Loucy (cell line): Measurements from ENCODE around the gene OGFRL1.

Source experiments
- EZH2phosphoT487 ChIP-seq: fragments of 200-600 bp; IDR thresholded peaks from 2 replicates; pipeline ENCODE4 v1.6.1; 2018; ENCODE audit warnings: antibody characterized with exemption, mild to moderate bottlenecking, moderate library complexity, borderline replicate concordance
- TF ChIP-seq, protein P1 (sequence below): fragments of 200-600 bp; sonication (generic); conservative IDR thresholded peaks from 2 replicates; pipeline ENCODE4 v1.5.1; 2014; ENCODE audit warnings: mild to moderate bottlenecking, antibody characterized with exemption, low read length

GRCh38 chr6:71326611-71327010, 38.0 kb downstream of the OGFRL1 start:
- TF ChIP-seq, protein P1, sequence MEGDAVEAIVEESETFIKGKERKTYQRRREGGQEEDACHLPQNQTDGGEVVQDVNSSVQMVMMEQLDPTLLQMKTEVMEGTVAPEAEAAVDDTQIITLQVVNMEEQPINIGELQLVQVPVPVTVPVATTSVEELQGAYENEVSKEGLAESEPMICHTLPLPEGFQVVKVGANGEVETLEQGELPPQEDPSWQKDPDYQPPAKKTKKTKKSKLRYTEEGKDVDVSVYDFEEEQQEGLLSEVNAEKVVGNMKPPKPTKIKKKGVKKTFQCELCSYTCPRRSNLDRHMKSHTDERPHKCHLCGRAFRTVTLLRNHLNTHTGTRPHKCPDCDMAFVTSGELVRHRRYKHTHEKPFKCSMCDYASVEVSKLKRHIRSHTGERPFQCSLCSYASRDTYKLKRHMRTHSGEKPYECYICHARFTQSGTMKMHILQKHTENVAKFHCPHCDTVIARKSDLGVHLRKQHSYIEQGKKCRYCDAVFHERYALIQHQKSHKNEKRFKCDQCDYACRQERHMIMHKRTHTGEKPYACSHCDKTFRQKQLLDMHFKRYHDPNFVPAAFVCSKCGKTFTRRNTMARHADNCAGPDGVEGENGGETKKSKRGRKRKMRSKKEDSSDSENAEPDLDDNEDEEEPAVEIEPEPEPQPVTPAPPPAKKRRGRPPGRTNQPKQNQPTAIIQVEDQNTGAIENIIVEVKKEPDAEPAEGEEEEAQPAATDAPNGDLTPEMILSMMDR: no peak
- TF ChIP-seq EZH2phosphoT487: no peak
